C4-2B (cell line): Measurements from ENCODE around the gene CNGA3.

Experiments
- CTCF ChIP-seq: fragments of 450-650 bp; conservative IDR thresholded peaks from 2 replicates; pipeline ENCODE4 v1.5.1; 2017; ENCODE audit warnings: mild to moderate bottlenecking
- ZFX ChIP-seq: fragments of 450-650 bp; IDR thresholded peaks from 2 replicates; pipeline ENCODE4 v1.6.1; 2017

- TF ChIP-seq CTCF (no peak), ZFX (no peak)
Measured at GRCh38 chr2:98309580-98309979, 36.7 kb upstream of the CNGA3 start.
